HEK293T (cell line): ENCODE measurements around the gene MTA1.

Experiments
- CTCF ChIA-PET: fragments of 350-600 bp; formaldehyde crosslinking; extraction: SDS; loops from one replicate; lab custom pipeline; 2021; ENCODE audit warnings: antibody characterized with exemption, inconsistent platforms; lab: Yijun Ruan, JAX
- POLR2A ChIA-PET: fragments of 350-600 bp; formaldehyde crosslinking; extraction: SDS; loops from one replicate; lab custom pipeline; 2020; ENCODE audit warnings: antibody characterized with exemption, inconsistent platforms; lab: Yijun Ruan, JAX
- DNase-seq: peaks from one replicate; pipeline ENCODE4 v3.0.0; 2012; ENCODE audit warnings: mixed read lengths; ENCODE audit errors: extremely low spot score
- ARNT ChIP-seq: fragments of 450-650 bp; IDR thresholded peaks from 2 replicates; pipeline ENCODE4 v1.6.1; 2017; ENCODE audit warnings: mild to moderate bottlenecking
- BHLHE40 ChIP-seq: fragments of 450-650 bp; IDR thresholded peaks from 2 replicates; pipeline ENCODE4 v1.6.1; 2016; ENCODE audit warnings: mild to moderate bottlenecking, moderate library complexity, borderline replicate concordance
- CTBP1 ChIP-seq: fragments of 450-650 bp; IDR thresholded peaks from 2 replicates; pipeline ENCODE4 v1.6.1; 2016; ENCODE audit warnings: borderline replicate concordance
- ELF4 ChIP-seq: fragments of 450-650 bp; IDR thresholded peaks from 2 replicates; pipeline ENCODE4 v1.6.1; 2017; ENCODE audit warnings: antibody characterized with exemption
- FOXA1 ChIP-seq: fragments of 450-650 bp; IDR thresholded peaks from 2 replicates; pipeline ENCODE4 v1.6.1; 2016; ENCODE audit warnings: mild to moderate bottlenecking
- FOXK2 ChIP-seq: fragments of 450-650 bp; IDR thresholded peaks from 2 replicates; pipeline ENCODE4 v1.6.1; 2016; ENCODE audit warnings: mild to moderate bottlenecking
- FOXM1 ChIP-seq: fragments of 450-650 bp; IDR thresholded peaks from 2 replicates; pipeline ENCODE4 v1.6.1; 2017; ENCODE audit warnings: mild to moderate bottlenecking, borderline replicate concordance
- HDGF ChIP-seq: fragments of 450-650 bp; IDR thresholded peaks from 2 replicates; pipeline ENCODE4 v1.6.1; 2017; ENCODE audit warnings: antibody characterized with exemption, borderline replicate concordance
- L3MBTL2 ChIP-seq: fragments of 450-650 bp; conservative IDR thresholded peaks from 2 replicates; pipeline ENCODE4 v1.6.1; 2016; ENCODE audit warnings: mild to moderate bottlenecking
- LEF1 ChIP-seq: fragments of 450-650 bp; IDR thresholded peaks from 2 replicates; pipeline ENCODE4 v1.6.1; 2017; ENCODE audit warnings: mild to moderate bottlenecking, borderline replicate concordance
- NFRKB ChIP-seq: fragments of 450-650 bp; IDR thresholded peaks from 2 replicates; pipeline ENCODE4 v1.6.1; 2016; ENCODE audit warnings: mild to moderate bottlenecking, moderate library complexity
- PKNOX1 ChIP-seq: fragments of 450-650 bp; IDR thresholded peaks from 2 replicates; pipeline ENCODE4 v1.6.1; 2016
- SP1 ChIP-seq: fragments of 450-650 bp; IDR thresholded peaks from 2 replicates; pipeline ENCODE4 v1.6.1; 2017
- SUZ12 ChIP-seq: fragments of 450-650 bp; IDR thresholded peaks from 2 replicates; pipeline ENCODE4 v1.6.1; 2016; ENCODE audit warnings: mild to moderate bottlenecking
- TARDBP ChIP-seq: fragments of 450-650 bp; IDR thresholded peaks from 2 replicates; pipeline ENCODE4 v1.6.1; 2016
- ZNF384 ChIP-seq: fragments of 450-650 bp; IDR thresholded peaks from 2 replicates; pipeline ENCODE4 v1.6.1; 2016

The MTA1 gene

GRCh38 chr14:105419195-105420091 is at the start of gene MTA1:
TSS of gene MTA1 (plus strand) at chr14:105419827. CDS start at chr14:105420036, 209 bp downstream.
- CTCF ChIA-PET = no interaction called here
- peak; percentile 76 for DNase-seq
- TF ChIP-seq FOXK2 (no peak), SP1 (no peak)

GRCh38 chr14:105374389-105374788 is 45.2 kb upstream of the MTA1 start:
- ChIA-PET POLR2A (no interaction called here), CTCF (interaction anchor here (1.0 to 1.5 kb wide), 2 partner anchors 16 to 107 kb away, joined by 3 to 4 read pairs; no protein-coding TSS in a partner anchor)
- TF ChIP-seq LEF1 (no peak), BHLHE40 (no peak), L3MBTL2 (no peak), TARDBP (no peak), ELF4 (no peak), SUZ12 (no peak), PKNOX1 (no peak), ARNT (no peak), NFRKB (no peak), FOXK2 (no peak), FOXM1 (no peak), ZNF384 (no peak), HDGF (no peak), FOXA1 (no peak), CTBP1 (no peak), SP1 (no peak)
- no peak for DNase-seq

More at GRCh38 chr14:105419195-105420091, at the start of gene MTA1:
- POLR2A ChIA-PET = interaction anchor here (1.0 kb wide), 1 partner anchor 70 kb away, joined by 7 read pairs; no protein-coding TSS in a partner anchor

GRCh38 chr14:105375635-105376057 is 44.0 kb upstream of the MTA1 start:
- POLR2A ChIA-PET = no interaction called here
- CTCF ChIA-PET = interaction anchor here (1.5 kb wide), 1 partner anchor 105 kb away, joined by 3 read pairs; no protein-coding TSS in a partner anchor
- DNase-seq = no peak
- TF ChIP-seq FOXA1 (no peak), ZNF384 (no peak)

- CTCF ChIA-PET = interaction anchor here (0.8 kb wide), 1 partner anchor 109 kb away, joined by 3 read pairs; no protein-coding TSS in a partner anchor
Observed at GRCh38 chr14:105376521-105377440, 42.8 kb upstream of the MTA1 start.

GRCh38 chr14:105377555-105378182 is 42.0 kb upstream of the MTA1 start:
- CTCF ChIA-PET = no interaction called here
- TF ChIP-seq ZNF384 (no peak), SUZ12 (no peak), HDGF (no peak), BHLHE40 (no peak), FOXA1 (no peak), ELF4 (no peak), FOXK2 (no peak), CTBP1 (no peak), NFRKB (no peak), TARDBP (no peak), PKNOX1 (no peak), L3MBTL2 (no peak), LEF1 (no peak), FOXM1 (no peak), ARNT (no peak)
- POLR2A ChIA-PET = no interaction called here
- DNase-seq = no peak

More at GRCh38 chr14:105376521-105377440, 42.8 kb upstream of the MTA1 start:
- POLR2A ChIA-PET = no interaction called here
- no peak for DNase-seq
- TF ChIP-seq ELF4 (no peak), FOXM1 (no peak), L3MBTL2 (no peak), BHLHE40 (no peak), SUZ12 (no peak), ARNT (no peak), FOXA1 (no peak), ZNF384 (no peak), TARDBP (no peak), LEF1 (no peak), SP1 (no peak), CTBP1 (no peak), NFRKB (no peak), FOXK2 (no peak), PKNOX1 (no peak), HDGF (no peak)
